Measurements from ENCODE around the gene DCLK1.

DNA sequence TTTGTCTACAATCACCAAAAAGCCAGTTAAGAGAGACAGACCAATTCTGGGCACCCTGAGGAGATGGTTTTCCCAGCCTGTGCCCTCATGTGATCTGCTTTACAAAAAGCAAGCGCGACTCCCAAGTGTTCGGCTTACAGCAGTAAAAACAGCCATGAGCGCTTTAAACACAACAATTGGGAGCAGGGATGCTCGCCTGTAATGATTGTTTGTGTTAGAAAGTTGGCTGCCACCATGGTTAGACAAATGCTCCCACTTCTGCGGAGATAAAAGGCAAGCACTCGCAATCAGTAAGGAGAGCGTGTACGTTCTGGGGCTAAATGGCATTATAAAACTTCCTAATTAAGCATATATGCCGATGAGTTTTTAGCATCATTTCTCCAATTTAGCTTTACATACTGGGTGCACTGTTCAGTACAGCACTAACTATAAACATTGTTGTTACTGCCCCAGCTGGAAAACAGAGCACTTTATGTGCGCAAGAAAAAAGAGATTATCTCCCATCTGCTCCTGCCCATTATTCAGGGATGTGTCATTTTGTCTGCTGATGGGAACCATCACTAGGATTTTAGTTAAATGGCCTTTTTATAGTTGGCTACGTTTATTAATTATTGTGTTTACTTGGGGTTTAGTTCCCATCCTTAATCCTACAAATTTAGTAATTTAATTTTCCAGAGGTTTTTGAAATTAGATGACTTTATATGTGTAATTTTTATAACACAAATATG lies 345.4 kb downstream of the DCLK1 start:
- no peak for TF ChIP-seq POLR2A (IDR thresholded peaks at IDR 0.05)
- TF ChIP-seq CTCF (IDR thresholded peaks at IDR 0.05): no peak
